ENCODE results near the gene TRABD2B.

Gene TRABD2B

DNA sequence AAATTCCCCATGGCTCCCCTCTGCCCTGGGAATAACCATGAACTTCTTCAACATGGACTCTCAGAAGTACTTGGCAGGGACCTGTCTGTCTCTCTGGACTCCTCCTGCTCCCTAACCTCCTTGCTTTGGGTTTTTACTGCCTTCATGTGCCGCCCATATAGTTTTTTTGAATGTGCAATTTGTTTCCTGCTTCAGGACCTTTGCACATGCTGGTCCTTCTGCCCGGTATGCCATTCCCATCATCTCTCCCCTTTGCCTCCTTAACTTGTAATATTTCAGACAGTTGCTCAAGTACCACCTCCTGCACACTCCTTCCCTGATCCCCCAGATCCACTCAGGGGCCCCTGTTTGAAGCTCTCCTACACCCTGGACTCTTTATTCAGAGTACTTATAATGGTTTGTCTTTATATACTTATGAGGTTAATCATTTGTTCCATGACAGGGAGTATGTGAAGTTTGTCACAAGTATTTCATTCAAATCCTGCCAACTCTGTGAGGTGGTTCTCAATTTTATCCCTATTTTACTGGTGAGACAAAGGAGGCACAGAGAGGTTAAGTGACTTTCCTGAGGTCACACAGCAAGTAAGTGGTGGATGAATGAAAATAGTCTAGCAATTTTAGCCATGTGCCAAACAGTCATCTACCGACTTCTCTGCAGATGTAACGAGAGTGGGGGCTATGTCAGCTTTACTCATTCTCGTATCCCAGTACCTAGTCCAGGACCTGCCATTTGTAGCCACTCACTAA, 180.7 kb downstream of the TRABD2B start:
- Histone ChIP-seq H3K4me3 (ENCODE audit: severe bottlenecking) (no peak overlapping the region), H3K27me3 (ENCODE audit: insufficient read depth, poor library complexity, severe bottlenecking) (no peaks in the 10 kb centered on the region), H3K27ac (ENCODE audit: poor library complexity, severe bottlenecking) (no peak overlapping the region), H3K36me3 (ENCODE audit: low read depth) (no peaks in the 10 kb centered on the region), H3K9me3 (ENCODE audit: severe bottlenecking) (peaks cover 1% of the 10 kb centered on the region), H3K4me1 (ENCODE audit: insufficient read depth, poor library complexity, severe bottlenecking) (no peaks in the 10 kb centered on the region)
- DNase-seq (ENCODE audit: low spot score): no peak
- TF ChIP-seq, protein P1, sequence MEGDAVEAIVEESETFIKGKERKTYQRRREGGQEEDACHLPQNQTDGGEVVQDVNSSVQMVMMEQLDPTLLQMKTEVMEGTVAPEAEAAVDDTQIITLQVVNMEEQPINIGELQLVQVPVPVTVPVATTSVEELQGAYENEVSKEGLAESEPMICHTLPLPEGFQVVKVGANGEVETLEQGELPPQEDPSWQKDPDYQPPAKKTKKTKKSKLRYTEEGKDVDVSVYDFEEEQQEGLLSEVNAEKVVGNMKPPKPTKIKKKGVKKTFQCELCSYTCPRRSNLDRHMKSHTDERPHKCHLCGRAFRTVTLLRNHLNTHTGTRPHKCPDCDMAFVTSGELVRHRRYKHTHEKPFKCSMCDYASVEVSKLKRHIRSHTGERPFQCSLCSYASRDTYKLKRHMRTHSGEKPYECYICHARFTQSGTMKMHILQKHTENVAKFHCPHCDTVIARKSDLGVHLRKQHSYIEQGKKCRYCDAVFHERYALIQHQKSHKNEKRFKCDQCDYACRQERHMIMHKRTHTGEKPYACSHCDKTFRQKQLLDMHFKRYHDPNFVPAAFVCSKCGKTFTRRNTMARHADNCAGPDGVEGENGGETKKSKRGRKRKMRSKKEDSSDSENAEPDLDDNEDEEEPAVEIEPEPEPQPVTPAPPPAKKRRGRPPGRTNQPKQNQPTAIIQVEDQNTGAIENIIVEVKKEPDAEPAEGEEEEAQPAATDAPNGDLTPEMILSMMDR (IDR thresholded peaks at IDR 0.05; ENCODE audit: poor library complexity, severe bottlenecking): no peak
- ATAC-seq (ENCODE audit: low read depth): no peak

DNA sequence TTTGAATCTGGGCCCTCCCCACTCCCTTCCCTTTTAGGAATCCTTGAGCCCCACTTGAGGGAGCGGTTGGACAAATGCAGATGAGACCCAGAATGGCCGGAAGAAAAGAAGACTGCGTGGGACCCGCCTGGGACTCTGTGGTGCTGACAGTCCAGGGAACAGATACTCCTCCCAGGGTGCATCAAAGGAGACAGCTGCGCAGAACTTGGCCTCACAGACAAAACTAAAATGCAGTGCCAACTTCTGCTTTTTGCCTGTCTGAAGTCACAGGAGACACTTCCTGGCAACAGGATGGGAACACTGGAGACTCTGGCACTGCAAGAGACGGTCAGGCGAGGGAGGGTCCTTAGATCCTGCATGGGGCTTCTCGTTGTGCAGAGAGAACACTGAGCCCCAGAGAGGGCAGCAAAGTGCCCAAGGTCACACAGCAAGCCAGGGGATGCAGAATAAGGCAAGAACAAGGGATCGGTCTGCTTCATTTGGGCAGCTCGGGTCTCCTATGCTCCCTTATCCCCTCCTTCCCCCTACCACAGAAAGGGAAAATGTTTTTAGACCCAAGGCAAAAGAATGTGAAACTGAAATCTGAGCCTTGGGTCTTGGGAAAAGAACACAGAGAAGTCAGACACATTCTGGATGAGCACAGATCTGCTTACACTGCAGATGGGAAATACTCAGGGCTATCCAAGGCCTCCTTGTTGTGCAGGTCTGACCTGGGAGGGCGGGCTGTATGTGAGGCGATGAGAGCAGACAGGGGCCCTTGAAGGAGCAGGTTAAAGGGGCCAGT, 182.4 kb downstream of the TRABD2B start:
- Histone ChIP-seq H3K4me3 (ENCODE audit: severe bottlenecking) (no peak overlapping the region), H3K27ac (ENCODE audit: poor library complexity, severe bottlenecking) (no peak overlapping the region), H3K36me3 (ENCODE audit: low read depth) (no peaks in the 10 kb centered on the region), H3K27me3 (ENCODE audit: insufficient read depth, poor library complexity, severe bottlenecking) (no peaks in the 10 kb centered on the region), H3K9me3 (ENCODE audit: severe bottlenecking) (peaks cover 1% of the 10 kb centered on the region), H3K4me1 (ENCODE audit: insufficient read depth, poor library complexity, severe bottlenecking) (no peaks in the 10 kb centered on the region)
- DNase-seq (ENCODE audit: low spot score) (no peak), ATAC-seq (ENCODE audit: low read depth) (no peak)
- TF ChIP-seq, protein P1 (IDR thresholded peaks at IDR 0.05; ENCODE audit: poor library complexity, severe bottlenecking): no peak

DNA sequence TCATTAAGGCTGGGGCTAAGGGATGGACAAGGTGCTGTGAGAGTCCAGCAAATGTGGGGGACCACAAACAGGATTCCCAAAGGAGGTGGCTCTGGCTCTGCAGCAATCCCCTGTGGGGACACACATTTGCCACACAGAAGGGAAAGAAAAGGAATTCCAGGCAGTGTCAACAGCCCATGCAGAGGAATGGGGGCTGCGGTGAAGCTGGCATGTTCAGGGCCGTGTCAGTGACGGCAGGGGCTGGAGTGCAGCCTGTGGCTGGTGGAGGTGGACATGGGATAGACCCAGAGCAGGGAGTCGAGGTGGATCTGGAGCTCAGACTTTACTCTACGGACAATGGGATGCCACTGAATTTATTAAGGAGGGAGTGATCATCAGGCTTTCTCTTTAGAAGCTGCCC, 183.2 kb downstream of the TRABD2B start:
- ATAC-seq (ENCODE audit: low read depth): no peak
- Histone ChIP-seq H3K4me3 (ENCODE audit: severe bottlenecking) (no peak overlapping the region), H3K27ac (ENCODE audit: poor library complexity, severe bottlenecking) (no peak overlapping the region), H3K27me3 (ENCODE audit: insufficient read depth, poor library complexity, severe bottlenecking) (no peaks in the 10 kb centered on the region), H3K36me3 (ENCODE audit: low read depth) (no peaks in the 10 kb centered on the region), H3K9me3 (ENCODE audit: severe bottlenecking) (peaks cover 1% of the 10 kb centered on the region), H3K4me1 (ENCODE audit: insufficient read depth, poor library complexity, severe bottlenecking) (no peaks in the 10 kb centered on the region)
- TF ChIP-seq, protein P1 (IDR thresholded peaks at IDR 0.05; ENCODE audit: poor library complexity, severe bottlenecking): no peak
- DNase-seq (ENCODE audit: low spot score): no peak

DNA sequence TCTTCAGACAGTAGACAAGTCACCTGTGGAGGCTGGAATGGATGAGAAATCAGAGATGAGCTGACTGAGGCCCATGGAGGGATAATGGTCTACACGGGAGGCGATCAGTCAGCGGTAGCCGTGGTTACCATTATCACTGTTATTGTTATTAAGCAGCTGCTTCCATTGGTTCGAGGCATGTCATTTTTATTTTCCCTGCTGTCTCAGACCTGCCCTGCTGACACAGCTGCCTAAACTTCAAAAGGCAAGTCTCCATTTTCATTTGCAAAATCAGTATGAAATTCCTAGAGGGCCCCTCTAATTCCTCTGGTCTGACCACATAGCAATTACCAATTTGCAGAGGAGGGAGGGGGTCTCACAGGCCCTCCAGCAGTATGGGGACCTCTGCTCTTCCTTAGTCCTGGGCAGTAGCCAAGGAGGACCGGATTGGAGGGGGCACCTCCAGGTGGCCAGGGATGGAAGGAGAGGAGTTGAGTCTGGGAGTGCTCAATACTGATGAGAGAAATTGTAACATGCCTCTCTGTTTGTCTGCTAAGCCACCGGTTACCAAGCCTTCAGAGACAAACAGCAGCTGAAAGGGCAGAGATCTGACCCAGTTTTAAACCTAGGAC, 184.2 kb downstream of the TRABD2B start:
- DNase-seq (ENCODE audit: low spot score): no peak
- no peak for ATAC-seq (ENCODE audit: low read depth)
- no peaks in the 10 kb centered on the region for H3K36me3 ChIP-seq (ENCODE audit: low read depth)
- H3K27me3 ChIP-seq (ENCODE audit: insufficient read depth, poor library complexity, severe bottlenecking): no peaks in the 10 kb centered on the region
- peaks cover 1% of the 10 kb centered on the region for H3K9me3 ChIP-seq (ENCODE audit: severe bottlenecking)
- H3K27ac ChIP-seq (ENCODE audit: poor library complexity, severe bottlenecking): no peak overlapping the region
- TF ChIP-seq, protein P1 (IDR thresholded peaks at IDR 0.05; ENCODE audit: poor library complexity, severe bottlenecking): no peak
- H3K4me3 ChIP-seq (ENCODE audit: severe bottlenecking): no peak overlapping the region
- H3K4me1 ChIP-seq (ENCODE audit: insufficient read depth, poor library complexity, severe bottlenecking): no peaks in the 10 kb centered on the region

Measured in RWPE2 (cell line).